ENCODE measurements around the gene ITGB5. TPM values are rescaled to one million over a fixed set of nuclear protein-coding genes. Genes with fewer than 3 reads are reported as not detected.

Gene ITGB5
- total RNA-seq, 6 donors from 2014 or later, result 81.5 to 145 (median 106) TPM

GRCh38 chr3:124748560-124749198, 138.5 kb downstream of the ITGB5 start:
- ATAC-seq (ENCODE audit: low FRiP score in 2 of 2), result no peak
- H3K27me3 ChIP-seq, result no peaks in the 10 kb centered on the region
- no peak overlapping the region for H3K4me3 ChIP-seq
- no peak for TF ChIP-seq EP300 (IDR thresholded peaks at IDR 0.05)
- TF ChIP-seq POLR2A (IDR thresholded peaks at IDR 0.05), result no peak
- TF ChIP-seq POLR2AphosphoS5 (IDR thresholded peaks at IDR 0.05), result no peak
- TF ChIP-seq CTCF (IDR thresholded peaks at IDR 0.05), result no peak
- no peak for DNase-seq
- H3K9me3 ChIP-seq, result no peaks in the 10 kb centered on the region
- 92% methylated on average over 6 to 8 of the region's 8 CpGs for WGBS, 2 donors
- H3K27ac ChIP-seq, result no peak overlapping the region
- no peaks in the 10 kb centered on the region for H3K4me1 ChIP-seq
- H3K36me3 ChIP-seq, result peaks cover 8 to 40% (median 21%) of the 10 kb centered on the region in 4 donors

- DNase-seq, result no peak
- Histone ChIP-seq H3K36me3 (peaks cover 10 to 52% (median 26%) of the 10 kb centered on the region in 4 donors), H3K27ac (no peak overlapping the region), H3K4me1 (no peaks in the 10 kb centered on the region), H3K27me3 (no peaks in the 10 kb centered on the region), H3K9me3 (no peaks in the 10 kb centered on the region), H3K4me3 (no peak overlapping the region)
- WGBS, 2 donors, result 90 to 95% methylated on average over 12 to 14 of the region's 14 CpGs
- TF ChIP-seq POLR2A (IDR thresholded peaks at IDR 0.05) (no peak), CTCF (IDR thresholded peaks at IDR 0.05) (no peak), POLR2AphosphoS5 (IDR thresholded peaks at IDR 0.05) (no peak), EP300 (IDR thresholded peaks at IDR 0.05) (no peak)
- peak in 1 of 2 donors; percentile 68 for ATAC-seq (ENCODE audit: low FRiP score in 2 of 2)
Observed at GRCh38 chr3:124747111-124747981, 139.8 kb downstream of the ITGB5 start.

- no peak overlapping the region for H3K27ac ChIP-seq
- H3K4me1 ChIP-seq, result no peaks in the 10 kb centered on the region
- TF ChIP-seq CTCF (IDR thresholded peaks at IDR 0.05) (no peak), POLR2A (IDR thresholded peaks at IDR 0.05) (no peak)
- H3K9me3 ChIP-seq, result no peaks in the 10 kb centered on the region
- ATAC-seq (ENCODE audit: low FRiP score in 2 of 2) (no peak), DNase-seq (no peak)
- H3K27me3 ChIP-seq, result no peaks in the 10 kb centered on the region
- H3K36me3 ChIP-seq, result peaks cover 10 to 68% (median 34%) of the 10 kb centered on the region in 4 donors
- WGBS, 2 donors, result 94 to 100% methylated on average over 3 to 6 of the region's 6 CpGs
- H3K4me3 ChIP-seq, result no peak overlapping the region
Observed at GRCh38 chr3:124745756-124746155, 141.4 kb downstream of the ITGB5 start.

- Histone ChIP-seq H3K4me3 (no peak overlapping the region), H3K9me3 (no peaks in the 10 kb centered on the region), H3K27ac (no peak overlapping the region), H3K4me1 (no peaks in the 10 kb centered on the region), H3K36me3 (peaks cover 21 to 98% (median 62%) of the 10 kb centered on the region in 4 donors), H3K27me3 (no peaks in the 10 kb centered on the region)
- TF ChIP-seq POLR2A (IDR thresholded peaks at IDR 0.05) (no peak), CTCF (IDR thresholded peaks at IDR 0.05) (no peak), POLR2AphosphoS5 (IDR thresholded peaks at IDR 0.05) (no peak), EP300 (IDR thresholded peaks at IDR 0.05) (no peak)
- ATAC-seq (ENCODE audit: low FRiP score in 2 of 2) (peak in 1 of 2 donors; percentile 29), DNase-seq (no peak)
- WGBS, 2 donors, result 89 to 92% methylated on average over 6 of the region's 6 CpGs
Observed at GRCh38 chr3:124741027-124741426, 146.1 kb downstream of the ITGB5 start.

All from upper lobe of left lung (tissue), 6 donors.